Gastroesophageal sphincter (tissue), 3 donors: Measurements from ENCODE around the gene TMEM164.

Source experiments
- POLR2AphosphoS5 ChIP-seq: sonication (generic); formaldehyde crosslinking; IDR thresholded peaks from one replicate; pipeline ENCODE4 v1.6.1; 2017; ENCODE audit warnings: antibody characterized with exemption
- TF ChIP-seq, protein P1 (sequence below), 4 experiments: fragments of 200-600 bp in 2 of 4; fragments of 450-650 bp in 2 of 4; sonication (generic) in 1 of 4; IDR thresholded peaks; one replicate each; pipeline ENCODE4 v1.5.1; 2017 to 2019; ENCODE audit warnings: antibody characterized with exemption in 4 of 4, mild to moderate bottlenecking in 2 of 4, moderate library complexity in 2 of 4

DNA sequence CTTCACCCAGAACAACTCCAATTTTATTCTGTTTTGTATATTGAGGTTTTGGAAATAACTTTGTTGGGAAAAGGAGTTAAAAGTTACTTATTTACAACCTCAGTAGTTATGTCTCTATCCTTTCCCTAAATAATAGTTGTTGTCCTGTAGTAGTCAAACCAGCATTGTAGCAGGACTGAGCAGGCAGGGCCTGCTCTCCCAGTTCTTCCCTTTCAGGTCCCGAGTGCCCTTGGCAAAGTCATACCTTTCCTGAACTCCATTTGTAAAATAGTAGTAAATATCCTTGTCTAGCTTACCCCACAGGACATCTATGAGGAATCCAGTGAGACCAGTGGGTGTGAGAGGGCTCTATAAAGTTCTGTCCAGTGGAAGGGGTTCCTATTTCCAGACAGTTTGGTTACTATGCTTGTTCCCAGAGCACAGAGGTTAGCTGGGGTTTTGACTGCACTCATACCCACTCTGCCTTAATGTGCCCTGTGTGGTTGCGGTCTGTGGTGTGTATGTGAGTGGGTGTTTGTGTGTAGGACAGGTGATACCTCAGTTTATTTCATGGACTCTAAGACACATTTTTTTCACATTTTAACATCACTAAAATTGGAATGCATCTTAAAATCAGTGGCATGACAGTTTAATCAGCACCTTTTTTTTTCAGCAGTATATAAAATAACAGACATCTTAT lies 178.7 kb downstream of the TMEM164 start:
- no peak for TF ChIP-seq POLR2AphosphoS5
- TF ChIP-seq, protein P1, sequence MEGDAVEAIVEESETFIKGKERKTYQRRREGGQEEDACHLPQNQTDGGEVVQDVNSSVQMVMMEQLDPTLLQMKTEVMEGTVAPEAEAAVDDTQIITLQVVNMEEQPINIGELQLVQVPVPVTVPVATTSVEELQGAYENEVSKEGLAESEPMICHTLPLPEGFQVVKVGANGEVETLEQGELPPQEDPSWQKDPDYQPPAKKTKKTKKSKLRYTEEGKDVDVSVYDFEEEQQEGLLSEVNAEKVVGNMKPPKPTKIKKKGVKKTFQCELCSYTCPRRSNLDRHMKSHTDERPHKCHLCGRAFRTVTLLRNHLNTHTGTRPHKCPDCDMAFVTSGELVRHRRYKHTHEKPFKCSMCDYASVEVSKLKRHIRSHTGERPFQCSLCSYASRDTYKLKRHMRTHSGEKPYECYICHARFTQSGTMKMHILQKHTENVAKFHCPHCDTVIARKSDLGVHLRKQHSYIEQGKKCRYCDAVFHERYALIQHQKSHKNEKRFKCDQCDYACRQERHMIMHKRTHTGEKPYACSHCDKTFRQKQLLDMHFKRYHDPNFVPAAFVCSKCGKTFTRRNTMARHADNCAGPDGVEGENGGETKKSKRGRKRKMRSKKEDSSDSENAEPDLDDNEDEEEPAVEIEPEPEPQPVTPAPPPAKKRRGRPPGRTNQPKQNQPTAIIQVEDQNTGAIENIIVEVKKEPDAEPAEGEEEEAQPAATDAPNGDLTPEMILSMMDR (IDR thresholded peaks at IDR 0.05): no peak
